GM12875 (cell line): ENCODE data around the gene ZNF511.

ENCODE experiments used
- H3K4me3 ChIP-seq: one replicate; pipeline ENCODE4 v1.5.1; 2011; ENCODE audit warnings: low read depth, low read length, control low read depth
- TF ChIP-seq, protein P1 (sequence below): IDR thresholded peaks from 2 replicates; pipeline ENCODE4 v1.5.1; 2011; ENCODE audit warnings: low read depth, mild to moderate bottlenecking, control low read depth, inconsistent platforms, low read length, moderate library complexity, borderline replicate concordance; ENCODE audit not compliant: insufficient read depth

The ZNF511 gene

DNA sequence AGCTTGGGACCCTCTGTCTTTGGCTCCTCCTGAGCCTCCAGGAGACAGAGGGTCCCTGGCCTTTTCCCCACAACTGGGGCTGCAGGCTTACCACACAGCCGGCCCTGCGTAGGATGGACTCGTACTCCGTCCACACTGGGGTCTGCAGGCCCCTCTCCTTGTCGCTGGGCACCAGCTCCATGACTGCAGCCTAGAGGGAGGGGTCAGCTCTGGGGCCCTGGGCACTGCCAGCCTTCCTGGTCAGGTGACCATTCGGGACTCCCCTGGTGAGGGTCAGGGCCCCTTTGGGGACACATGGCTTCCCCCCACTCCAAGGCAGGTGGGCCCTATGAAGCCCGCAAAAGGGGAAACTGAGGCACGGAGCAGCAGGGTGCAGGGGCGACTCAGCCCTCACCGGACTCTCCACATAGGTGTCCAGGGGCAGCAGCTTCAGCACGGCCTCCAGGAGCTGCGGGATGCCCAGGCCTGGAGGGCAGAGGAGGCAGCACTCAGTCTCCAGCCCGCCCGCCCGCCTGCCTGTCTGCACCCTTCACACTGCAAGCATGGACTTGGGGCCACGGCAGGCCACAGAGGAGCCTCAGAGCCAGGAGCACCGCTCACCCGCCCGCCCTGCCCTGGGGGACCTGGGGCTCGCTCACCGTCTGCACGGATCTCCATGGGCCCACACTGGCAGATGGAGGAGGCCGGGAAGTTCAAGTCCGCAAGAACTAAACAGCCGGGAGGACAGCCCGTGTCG is 48.0 kb downstream of the ZNF511 start:
- TF ChIP-seq, protein P1, sequence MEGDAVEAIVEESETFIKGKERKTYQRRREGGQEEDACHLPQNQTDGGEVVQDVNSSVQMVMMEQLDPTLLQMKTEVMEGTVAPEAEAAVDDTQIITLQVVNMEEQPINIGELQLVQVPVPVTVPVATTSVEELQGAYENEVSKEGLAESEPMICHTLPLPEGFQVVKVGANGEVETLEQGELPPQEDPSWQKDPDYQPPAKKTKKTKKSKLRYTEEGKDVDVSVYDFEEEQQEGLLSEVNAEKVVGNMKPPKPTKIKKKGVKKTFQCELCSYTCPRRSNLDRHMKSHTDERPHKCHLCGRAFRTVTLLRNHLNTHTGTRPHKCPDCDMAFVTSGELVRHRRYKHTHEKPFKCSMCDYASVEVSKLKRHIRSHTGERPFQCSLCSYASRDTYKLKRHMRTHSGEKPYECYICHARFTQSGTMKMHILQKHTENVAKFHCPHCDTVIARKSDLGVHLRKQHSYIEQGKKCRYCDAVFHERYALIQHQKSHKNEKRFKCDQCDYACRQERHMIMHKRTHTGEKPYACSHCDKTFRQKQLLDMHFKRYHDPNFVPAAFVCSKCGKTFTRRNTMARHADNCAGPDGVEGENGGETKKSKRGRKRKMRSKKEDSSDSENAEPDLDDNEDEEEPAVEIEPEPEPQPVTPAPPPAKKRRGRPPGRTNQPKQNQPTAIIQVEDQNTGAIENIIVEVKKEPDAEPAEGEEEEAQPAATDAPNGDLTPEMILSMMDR = no peak
- peak overlapping the region; percentile 73 for H3K4me3 ChIP-seq

DNA sequence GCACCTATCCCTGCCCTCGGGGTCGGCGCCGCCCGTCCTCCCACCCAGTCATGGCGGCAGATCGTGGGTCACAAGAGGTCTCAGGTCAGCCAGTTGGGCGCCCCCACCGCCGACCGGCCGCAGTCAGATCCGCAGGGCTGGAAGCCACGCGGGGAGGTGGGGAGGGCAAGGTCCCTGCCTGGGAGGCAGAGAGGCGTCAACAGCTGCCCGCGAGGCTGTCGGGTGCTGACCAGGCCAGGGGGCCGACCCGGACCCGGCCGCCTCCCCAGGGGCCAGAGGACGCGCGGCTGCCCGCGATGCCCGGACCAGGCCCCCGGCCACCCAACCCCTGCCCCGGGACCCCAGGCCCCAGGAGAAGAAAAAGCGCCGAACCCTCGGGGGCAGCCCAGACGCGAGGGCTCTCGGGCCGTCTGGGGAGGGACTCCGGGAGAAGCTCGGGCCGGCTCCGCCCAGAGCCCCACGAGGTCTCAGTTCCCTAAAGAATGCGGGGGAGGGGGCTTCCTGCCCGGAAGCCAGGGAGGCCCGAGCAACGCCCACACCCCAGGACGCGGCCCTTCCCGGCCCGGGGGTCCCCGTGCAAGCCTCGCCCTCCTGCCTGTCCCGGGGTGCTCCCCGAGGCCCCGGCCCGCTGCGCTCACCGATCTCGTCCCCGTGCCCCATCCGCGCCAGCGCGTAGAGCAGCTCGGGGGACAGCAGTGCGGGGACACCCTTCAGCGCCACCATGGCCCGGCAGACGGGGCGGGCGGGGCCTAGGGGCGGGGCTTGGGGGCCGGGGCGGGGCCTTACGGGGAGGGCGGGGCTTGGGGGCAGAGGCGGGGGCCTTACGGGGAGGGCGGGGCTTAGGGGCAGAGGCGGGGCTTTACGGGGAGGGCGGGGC is 48.8 kb downstream of the ZNF511 start, which contains the start of gene FUOM:
Gene FUOM, minus strand, starts transcription at position 735 of the 877 bp plus-strand sequence. Its CDS starts 12 bp downstream, at position 723.
- TF ChIP-seq, protein P1 = no peak
- peak within 1 kb of the TSS; percentile 73 for H3K4me3 ChIP-seq

DNA sequence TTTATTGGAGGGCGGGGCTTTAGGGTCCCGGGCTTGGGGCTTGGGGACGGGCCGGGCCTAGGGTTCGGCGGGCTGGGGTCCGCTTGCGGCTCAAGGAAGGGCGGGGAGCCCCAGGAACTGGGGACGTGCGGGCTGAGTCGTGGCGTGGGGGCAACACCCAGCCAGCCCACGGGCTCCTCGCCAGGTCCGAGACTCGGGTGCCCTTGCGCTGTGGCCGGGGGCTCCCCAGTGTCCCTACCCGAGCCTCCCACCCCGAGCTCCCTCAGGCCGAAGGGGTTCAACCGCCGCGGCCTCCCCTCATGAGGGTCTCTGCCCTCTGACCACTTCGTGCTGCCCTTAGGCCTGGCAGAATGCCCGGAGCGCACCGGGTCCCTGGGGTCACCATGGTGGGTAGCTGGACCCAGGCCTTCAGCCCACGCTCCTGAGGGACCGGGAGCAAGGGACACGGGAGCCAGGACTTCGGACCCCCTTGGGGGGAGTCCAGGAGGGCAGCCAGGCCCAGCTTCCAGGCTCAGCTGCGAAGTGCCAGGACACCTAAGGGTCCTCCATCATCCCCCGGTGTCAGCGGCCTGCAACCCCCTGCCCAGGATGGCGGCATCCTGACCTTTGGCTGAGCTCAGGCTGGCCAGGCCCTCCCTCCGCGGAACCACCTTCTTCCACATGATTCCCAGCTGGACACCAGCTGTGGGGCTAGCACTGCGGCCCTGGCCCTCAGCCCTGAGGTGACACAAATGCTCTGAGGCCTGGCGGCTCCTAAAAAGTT is 49.6 kb downstream of the ZNF511 start:
- TF ChIP-seq, protein P1 = no peak
- H3K4me3 ChIP-seq = no peak overlapping the region

DNA sequence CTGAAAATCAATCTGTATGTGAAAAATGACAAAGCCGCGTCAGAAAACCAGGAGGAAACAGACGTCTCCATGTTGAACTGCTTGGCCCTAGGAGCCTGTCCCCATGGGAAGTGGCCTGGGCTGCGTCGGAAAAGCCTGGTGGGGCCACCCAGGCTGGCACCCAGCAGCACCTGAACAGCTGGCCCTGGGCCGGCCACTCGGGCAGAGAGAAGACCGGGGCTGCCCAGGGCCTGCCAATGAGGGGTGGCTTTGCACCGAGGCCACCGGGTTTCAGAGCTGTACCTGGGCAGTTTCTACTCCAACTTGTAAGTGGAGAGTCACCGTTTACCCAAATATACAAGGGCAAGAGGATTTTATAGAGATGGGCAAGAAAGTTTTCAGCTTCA is 50.2 kb downstream of the ZNF511 start:
- TF ChIP-seq, protein P1 = no peak
- no peak overlapping the region for H3K4me3 ChIP-seq

DNA sequence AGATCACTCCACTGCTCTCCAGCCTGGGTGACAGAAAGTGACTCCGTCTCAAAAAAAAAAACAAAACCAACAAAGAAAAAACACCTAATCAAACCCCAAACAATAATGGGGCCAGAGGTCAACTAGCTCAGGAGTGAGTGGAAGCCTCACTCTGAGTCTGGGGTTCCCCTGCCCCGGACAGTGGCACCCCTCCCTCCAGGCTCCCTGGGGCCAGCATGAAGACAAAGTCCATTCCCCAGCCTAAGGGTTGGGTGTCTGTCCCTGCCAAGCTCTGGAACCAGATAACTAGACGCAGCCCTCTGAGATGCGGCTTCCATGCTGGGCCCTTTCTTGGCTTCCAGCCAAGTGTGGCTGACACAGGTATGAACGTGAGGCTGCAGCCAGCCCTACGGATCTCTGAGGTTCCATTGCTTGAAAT is 50.8 kb downstream of the ZNF511 start:
- H3K4me3 ChIP-seq = no peak overlapping the region
- TF ChIP-seq, protein P1 = no peak

DNA sequence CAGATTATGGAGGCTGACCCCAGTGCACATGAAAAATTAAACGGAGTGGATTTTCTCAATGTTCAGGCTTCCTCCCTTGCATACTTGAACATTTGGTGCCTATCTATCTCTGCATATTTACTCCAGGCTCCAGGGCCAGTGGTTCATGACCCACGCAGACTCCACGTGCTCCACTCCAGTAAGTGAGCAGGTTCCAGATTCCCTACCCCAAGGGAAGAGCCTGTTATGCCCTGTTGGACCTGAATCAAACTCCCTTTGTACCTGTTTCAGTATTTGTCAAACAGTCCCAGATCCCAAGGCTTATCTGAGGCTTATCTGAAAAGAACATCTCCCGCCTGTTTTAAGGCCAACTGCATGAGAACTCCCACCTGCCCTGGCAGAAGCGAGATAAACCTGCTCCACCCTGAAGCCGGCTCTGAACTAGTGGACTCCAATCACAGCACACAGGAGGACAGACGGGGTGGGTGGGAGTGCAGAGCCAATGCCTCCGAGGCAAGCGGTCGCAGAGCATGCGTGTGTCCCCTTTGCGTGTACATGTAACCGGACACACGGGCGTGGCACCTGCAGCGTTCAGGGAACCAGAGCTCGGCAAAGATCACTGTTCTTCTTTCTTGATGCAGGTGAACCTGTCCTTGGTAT is 51.4 kb downstream of the ZNF511 start:
- TF ChIP-seq, protein P1 = no peak
- H3K4me3 ChIP-seq = no peak overlapping the region
